ENCODE measurements around the gene ANO4. TPM values are rescaled to one million over a fixed set of nuclear protein-coding genes. Genes with fewer than 3 reads are reported as not detected.

Gene ANO4
- total RNA-seq: under 1 TPM; 0.27 to 0.78 (median 0.48) TPM

DNA sequence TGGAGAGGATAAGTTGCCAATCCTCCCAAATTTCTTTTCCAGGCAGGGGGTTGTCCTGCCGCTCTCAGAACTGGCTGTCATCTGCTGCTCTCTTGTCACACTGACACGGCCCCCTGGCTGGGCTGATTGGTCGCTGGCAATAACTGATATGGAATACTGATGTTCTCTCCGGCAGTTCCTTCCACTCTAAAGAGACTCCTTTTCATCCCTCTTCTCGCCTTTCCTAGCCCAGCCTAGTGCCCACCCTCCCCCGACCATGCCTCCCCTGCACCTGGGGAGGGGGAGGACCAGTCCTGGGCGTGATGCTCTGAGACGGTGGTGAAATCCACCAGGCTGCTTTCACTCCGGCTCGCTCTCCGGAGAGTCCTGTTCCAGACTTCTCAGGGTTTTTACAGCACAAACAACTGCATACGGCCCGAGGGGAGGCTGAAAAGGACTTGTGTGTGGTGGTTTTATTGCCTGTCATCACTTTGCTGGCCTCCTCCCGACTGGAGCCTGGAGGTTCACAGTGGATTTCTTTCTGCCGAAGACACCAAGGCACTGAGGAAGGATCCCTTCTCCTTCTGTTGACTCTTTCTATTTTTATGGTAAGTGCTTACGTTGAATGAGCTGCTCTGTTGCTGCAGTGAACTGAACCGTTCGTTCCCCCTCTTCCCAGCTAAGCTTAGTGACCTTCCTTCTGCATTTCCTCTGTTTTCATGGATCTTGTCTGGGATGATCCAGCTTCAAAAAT is at the start of gene ANO4:
Gene ANO4, plus strand, starts transcription at position 336 of the 733 bp plus-strand sequence. CDS start 107,010 bp downstream, outside the sequence.
- TF ChIP-seq, protein P1, sequence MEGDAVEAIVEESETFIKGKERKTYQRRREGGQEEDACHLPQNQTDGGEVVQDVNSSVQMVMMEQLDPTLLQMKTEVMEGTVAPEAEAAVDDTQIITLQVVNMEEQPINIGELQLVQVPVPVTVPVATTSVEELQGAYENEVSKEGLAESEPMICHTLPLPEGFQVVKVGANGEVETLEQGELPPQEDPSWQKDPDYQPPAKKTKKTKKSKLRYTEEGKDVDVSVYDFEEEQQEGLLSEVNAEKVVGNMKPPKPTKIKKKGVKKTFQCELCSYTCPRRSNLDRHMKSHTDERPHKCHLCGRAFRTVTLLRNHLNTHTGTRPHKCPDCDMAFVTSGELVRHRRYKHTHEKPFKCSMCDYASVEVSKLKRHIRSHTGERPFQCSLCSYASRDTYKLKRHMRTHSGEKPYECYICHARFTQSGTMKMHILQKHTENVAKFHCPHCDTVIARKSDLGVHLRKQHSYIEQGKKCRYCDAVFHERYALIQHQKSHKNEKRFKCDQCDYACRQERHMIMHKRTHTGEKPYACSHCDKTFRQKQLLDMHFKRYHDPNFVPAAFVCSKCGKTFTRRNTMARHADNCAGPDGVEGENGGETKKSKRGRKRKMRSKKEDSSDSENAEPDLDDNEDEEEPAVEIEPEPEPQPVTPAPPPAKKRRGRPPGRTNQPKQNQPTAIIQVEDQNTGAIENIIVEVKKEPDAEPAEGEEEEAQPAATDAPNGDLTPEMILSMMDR (IDR thresholded peaks at IDR 0.05): no peak
- no peak for TF ChIP-seq POLR2A (IDR thresholded peaks at IDR 0.05)
- WGBS, 2 donors: 11 to 24% methylated on average over 16 to 18 of the region's 18 CpGs
- Histone ChIP-seq H3K9me3 (no peaks in the 10 kb centered on the region), H3K27me3 (no peaks in the 10 kb centered on the region), H3K4me3 (replicated peaks in 1 of 3) (no peak within 1 kb of the TSS), H3K27ac (no peak within 1 kb of the TSS), H3K4me1 (no peaks in the 10 kb centered on the region), H3K36me3 (no peaks in the 10 kb centered on the region)
- intact Hi-C loops (cut with DNase I): no loop called here
- no peak for DNase-seq

GRCh38 chr12:100745378-100746071 is 49.1 kb upstream of the ANO4 start:
- WGBS, 2 donors: 76 to 78% methylated on average over 3 of the region's 3 CpGs
- DNase-seq: no peak
- Histone ChIP-seq H3K27ac (no peak overlapping the region), H3K27me3 (no peaks in the 10 kb centered on the region), H3K9me3 (no peaks in the 10 kb centered on the region), H3K4me1 (no peaks in the 10 kb centered on the region), H3K36me3 (no peaks in the 10 kb centered on the region), H3K4me3 (replicated peaks in 1 of 3) (no peak overlapping the region)
- TF ChIP-seq, protein P1 (IDR thresholded peaks at IDR 0.05): no peak
- no peak for TF ChIP-seq POLR2A (IDR thresholded peaks at IDR 0.05)
- intact Hi-C loops (cut with DNase I): no loop called here

GRCh38 chr12:100752841-100753240 is 41.7 kb upstream of the ANO4 start:
- H3K4me1 ChIP-seq: no peaks in the 10 kb centered on the region
- no peak overlapping the region for H3K27ac ChIP-seq
- H3K36me3 ChIP-seq: no peaks in the 10 kb centered on the region
- intact Hi-C loops (cut with DNase I): no loop called here
- 73 to 76% methylated on average over 1 to 2 of the region's 2 CpGs for WGBS, 2 donors
- H3K27me3 ChIP-seq: no peaks in the 10 kb centered on the region
- DNase-seq: no peak
- no peak overlapping the region for H3K4me3 ChIP-seq (replicated peaks in 1 of 3)
- H3K9me3 ChIP-seq: no peaks in the 10 kb centered on the region
- no peak for TF ChIP-seq POLR2A (IDR thresholded peaks at IDR 0.05)
- TF ChIP-seq, protein P1 (IDR thresholded peaks at IDR 0.05): no peak

GRCh38 chr12:100753837-100754236 is 40.7 kb upstream of the ANO4 start:
- Histone ChIP-seq H3K27ac (no peak overlapping the region), H3K9me3 (no peaks in the 10 kb centered on the region), H3K27me3 (no peaks in the 10 kb centered on the region), H3K36me3 (no peaks in the 10 kb centered on the region), H3K4me1 (no peaks in the 10 kb centered on the region), H3K4me3 (replicated peaks in 1 of 3) (no peak overlapping the region)
- intact Hi-C loops (cut with DNase I): no loop called here
- 50 to 53% methylated on average over 2 of the region's 2 CpGs for WGBS, 2 donors
- no peak for DNase-seq
- TF ChIP-seq, protein P1 (IDR thresholded peaks at IDR 0.05): no peak
- TF ChIP-seq POLR2A (IDR thresholded peaks at IDR 0.05): no peak

DNA sequence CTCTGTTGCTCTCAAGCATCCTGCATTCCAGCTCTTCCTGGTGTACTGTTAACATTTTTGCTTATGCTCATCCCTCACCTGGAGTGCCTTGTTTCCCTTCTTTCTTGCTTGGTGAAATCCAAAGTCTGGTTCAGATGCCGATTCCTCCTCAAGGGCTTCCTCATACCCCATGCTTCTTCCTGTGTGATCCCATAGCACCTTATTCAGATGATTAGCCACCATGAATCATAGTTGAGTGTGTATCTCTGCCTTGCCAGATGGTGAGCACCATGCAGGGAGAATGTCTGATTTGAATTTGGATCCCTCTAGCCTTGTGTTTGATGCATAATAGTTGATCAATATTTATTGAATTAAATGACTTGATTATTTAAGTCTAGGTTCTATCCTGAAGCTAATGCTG is 39.4 kb upstream of the ANO4 start:
- 91 to 94% methylated on average over 1 of the region's 1 CpG for WGBS, 2 donors
- intact Hi-C loops (cut with DNase I): no loop called here

More for the DNA sequence above, 39.4 kb upstream of the ANO4 start:
- H3K4me3 ChIP-seq (replicated peaks in 1 of 3): no peak overlapping the region
- TF ChIP-seq POLR2A (IDR thresholded peaks at IDR 0.05): no peak
- TF ChIP-seq, protein P1 (IDR thresholded peaks at IDR 0.05): no peak
- no peaks in the 10 kb centered on the region for H3K9me3 ChIP-seq
- H3K36me3 ChIP-seq: no peaks in the 10 kb centered on the region
- H3K27ac ChIP-seq: no peak overlapping the region
- H3K27me3 ChIP-seq: no peaks in the 10 kb centered on the region
- DNase-seq: no peak
- H3K4me1 ChIP-seq: no peaks in the 10 kb centered on the region
